ENCODE results near the gene SRSF11.

SRSF11 gene

GRCh38 chr1:70207492-70207891 is 13.7 kb upstream of the SRSF11 start:
- TF ChIP-seq ZNF565 (CRISPR knock-in tag; conservative IDR thresholded peaks at IDR 0.05; ENCODE audit: low read depth) (no peak), SNAI2 (CRISPR knock-in tag; IDR thresholded peaks at IDR 0.05) (no peak), CREB5 (CRISPR knock-in tag; IDR thresholded peaks at IDR 0.05; ENCODE audit: low read depth) (no peak), OSR1 (CRISPR knock-in tag; IDR thresholded peaks at IDR 0.05) (no peak), BACH2 (CRISPR knock-in tag; IDR thresholded peaks at IDR 0.05; ENCODE audit: borderline replicate concordance) (no peak), PATZ1 (CRISPR knock-in tag; IDR thresholded peaks at IDR 0.05; ENCODE audit: borderline replicate concordance) (no peak), TCF4 (CRISPR knock-in tag; IDR thresholded peaks at IDR 0.05; ENCODE audit: borderline replicate concordance) (no peak), ZNF8 (CRISPR knock-in tag; IDR thresholded peaks at IDR 0.05) (no peak), ZFP3 (CRISPR knock-in tag; IDR thresholded peaks at IDR 0.05) (no peak), TOX (CRISPR knock-in tag; IDR thresholded peaks at IDR 0.05; ENCODE audit: borderline replicate concordance) (no peak)
- no peak for ATAC-seq

GRCh38 chr1:70208292-70208691 is 12.9 kb upstream of the SRSF11 start:
- ATAC-seq, result no peak
- TF ChIP-seq ZC3H10 (CRISPR knock-in tag; IDR thresholded peaks at IDR 0.05), result no peak
- TF ChIP-seq ARNTL (CRISPR knock-in tag; IDR thresholded peaks at IDR 0.05; ENCODE audit: borderline replicate concordance, low read depth), result no peak
- no peak for TF ChIP-seq OSR1 (CRISPR knock-in tag; IDR thresholded peaks at IDR 0.05)
- no peak for TF ChIP-seq ZNF8 (CRISPR knock-in tag; IDR thresholded peaks at IDR 0.05)
- no peak for TF ChIP-seq PPARA (CRISPR knock-in tag; IDR thresholded peaks at IDR 0.05; ENCODE audit: borderline replicate concordance)
- TF ChIP-seq CSRNP3 (CRISPR knock-in tag; IDR thresholded peaks at IDR 0.05), result no peak
- TF ChIP-seq ZFP3 (CRISPR knock-in tag; IDR thresholded peaks at IDR 0.05), result no peak
- TF ChIP-seq CREB5 (CRISPR knock-in tag; IDR thresholded peaks at IDR 0.05; ENCODE audit: low read depth), result no peak
- no peak for TF ChIP-seq GLIS3 (CRISPR knock-in tag; IDR thresholded peaks at IDR 0.05)
- no peak for TF ChIP-seq ISL1 (CRISPR knock-in tag; IDR thresholded peaks at IDR 0.05)
- no peak for TF ChIP-seq TOX (CRISPR knock-in tag; IDR thresholded peaks at IDR 0.05; ENCODE audit: borderline replicate concordance)
- TF ChIP-seq ZNF70 (CRISPR knock-in tag; IDR thresholded peaks at IDR 0.05), result no peak
- no peak for TF ChIP-seq TSHZ2 (CRISPR knock-in tag; IDR thresholded peaks at IDR 0.05)
- no peak for TF ChIP-seq RARB (CRISPR knock-in tag; IDR thresholded peaks at IDR 0.05)
- no peak for TF ChIP-seq SNAI2 (CRISPR knock-in tag; IDR thresholded peaks at IDR 0.05)
- no peak for TF ChIP-seq POU6F1 (CRISPR knock-in tag; IDR thresholded peaks at IDR 0.05; ENCODE audit: borderline replicate concordance, low read depth)
- TF ChIP-seq ESRRG (CRISPR knock-in tag; IDR thresholded peaks at IDR 0.05), result no peak
